CD4-positive, alpha-beta memory T cell (primary cell): Measurements from ENCODE around the gene CCDC181. TPM values are rescaled to one million over a fixed set of nuclear protein-coding genes. Genes with fewer than 3 reads are reported as not detected.

Experiments
- CTCF ChIA-PET: fragments of 350-600 bp; sonication (Branson Sonifier 250); formaldehyde crosslinking; loops from one replicate; lab custom pipeline; 2021; ENCODE audit warnings: inconsistent platforms; ENCODE audit not compliant: partially characterized antibody; lab: Charles Lee
- POLR2A ChIA-PET: fragments of 350-600 bp; sonication (Branson Sonifier 250); formaldehyde crosslinking; loops from one replicate; lab custom pipeline; 2021; ENCODE audit not compliant: partially characterized antibody; lab: Charles Lee
- DNase-seq, 5 donors: peaks; one replicate each; pipeline versions ENCODE4 v3.0.0 to v3.0.0-alpha.2; 2020 to 2022; ENCODE audit warnings: mixed read lengths in 1 of 5
- H3K27ac ChIP-seq: one replicate; pipeline ENCODE4 v1.7.0; 2013; ENCODE audit warnings: low read depth, low read length
- H3K27me3 ChIP-seq: 2 replicates; pipeline ENCODE4 v1.7.0; 2013; ENCODE audit warnings: mild to moderate bottlenecking, low read length, moderate library complexity; ENCODE audit not compliant: insufficient read depth
- H3K36me3 ChIP-seq: 2 replicates; pipeline ENCODE4 v1.7.0; 2013; ENCODE audit warnings: mild to moderate bottlenecking, low read length, moderate library complexity; ENCODE audit not compliant: insufficient read depth
- H3K4me1 ChIP-seq: 2 replicates; pipeline ENCODE4 v1.7.0; 2013; ENCODE audit warnings: mild to moderate bottlenecking, low read length, moderate library complexity; ENCODE audit not compliant: insufficient read depth
- H3K4me3 ChIP-seq, 2 donors: one replicate each; pipeline ENCODE4 v1.7.0; 2013; ENCODE audit warnings: low read length in 2 of 2, mild to moderate bottlenecking in 1 of 2
- H3K9me3 ChIP-seq, 2 donors: one replicate each; pipeline ENCODE4 v1.7.0; 2013; ENCODE audit warnings: low read length in 2 of 2, control low read depth in 1 of 2; ENCODE audit not compliant: control insufficient read depth in 1 of 2
- H3K27ac Mint-ChIP-seq, 7 donors: one replicate each; pipeline ENCODE4 v1.8.0; 2020 to 2021; ENCODE audit warnings: mixed read lengths in 7 of 7, mild to moderate bottlenecking in 6 of 7, inconsistent platforms in 3 of 7, moderate library complexity in 3 of 7
- H3K27me3 Mint-ChIP-seq, 2 donors: one replicate each; pipeline ENCODE4 v1.8.0; 2020 to 2021; ENCODE audit warnings: mixed read lengths in 2 of 2
- H3K36me3 Mint-ChIP-seq, 2 donors: one replicate each; pipeline ENCODE4 v1.8.0; 2020 to 2021; ENCODE audit warnings: mixed read lengths in 2 of 2, inconsistent platforms in 1 of 2, mild to moderate bottlenecking in 1 of 2
- H3K4me1 Mint-ChIP-seq, 4 donors: one replicate each; pipeline ENCODE4 v1.8.0; 2020 to 2021; ENCODE audit warnings: mixed read lengths in 4 of 4, mild to moderate bottlenecking in 1 of 4
- H3K4me3 Mint-ChIP-seq, 8 donors: one replicate each; pipeline ENCODE4 v1.8.0; 2020 to 2021; ENCODE audit warnings: mixed read lengths in 8 of 8, mild to moderate bottlenecking in 7 of 8, moderate library complexity in 6 of 8, inconsistent platforms in 3 of 8
- H3K9me3 Mint-ChIP-seq, 8 donors: one replicate each; pipeline ENCODE4 v1.8.0; 2020 to 2021; ENCODE audit warnings: mixed read lengths in 8 of 8, mild to moderate bottlenecking in 5 of 8, inconsistent platforms in 3 of 8, moderate library complexity in 1 of 8
- intact Hi-C: fragments of 100-400 bp; cut with micrococcal nuclease; formaldehyde crosslinking; loops from one replicate; pipeline ENCODE4 v1.15.1; 2023
- polyA plus RNA-seq, 2 donors: library from polyadenylated mRNA; unstranded; fragments of 300-500 nt; fragmentation: Illumina TruSeq; gene quantifications; one replicate each; pipeline ENCODE4 v1.2.3, GENCODE V29; 2021
- total RNA-seq, 2 experiments: library from RNA; stranded (reverse); gene quantifications; one replicate each; pipeline ENCODE4 v1.2.3, GENCODE V29; 2021

The CCDC181 gene
- total RNA-seq (under 1 TPM in 1 of 2 experiments, not detected in 1; 0.17 TPM), polyA plus RNA-seq (not detected)

DNA sequence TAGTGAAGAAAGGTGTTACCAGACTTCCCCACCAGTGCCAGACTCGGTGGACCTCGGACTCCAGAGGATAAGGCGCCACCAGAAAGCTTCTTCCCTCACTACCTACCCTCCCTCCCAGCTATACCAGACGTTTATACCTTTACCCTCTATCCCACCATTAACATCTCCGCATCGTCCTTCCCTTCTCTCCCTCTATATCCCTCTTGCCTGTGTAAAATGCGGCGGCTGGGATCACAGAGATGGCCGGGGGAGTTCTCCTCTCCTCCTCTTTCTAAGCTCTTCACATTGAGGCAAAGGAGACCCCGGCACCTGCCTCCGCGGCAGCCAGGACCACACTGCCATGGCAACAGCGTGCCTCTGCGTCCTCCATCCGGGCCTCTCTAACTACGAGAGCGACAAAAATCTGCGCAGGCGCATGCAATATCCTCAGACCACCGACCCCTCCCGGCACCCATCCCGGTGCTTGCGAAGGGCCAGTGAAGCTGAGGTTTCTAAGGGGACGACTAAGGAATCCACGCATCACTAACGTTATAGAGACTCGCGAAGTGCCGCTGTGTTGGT, at the start of gene CCDC181:
CCDC181 (minus strand) TSS at position 394 of the 561 bp plus-strand sequence. CDS start 2,547 bp downstream, outside the sequence.
- Mint-ChIP-seq H3K27ac (peak within 1 kb of the TSS in 1 of 7 donors; percentile 22), H3K4me3 (peak within 1 kb of the TSS; percentile 83 to 93 (median 86)), H3K27me3 (peaks cover 46 to 54% of the 10 kb centered on the region in 2 donors), H3K36me3 (peaks cover 0 to 4% of the 10 kb centered on the region in 2 donors), H3K4me1 (peaks cover 3 to 8% (median 7%) of the 10 kb centered on the region in 4 donors), H3K9me3 (peaks cover 2 to 13% (median 7%) of the 10 kb centered on the region in 8 donors)
- POLR2A ChIA-PET = no interaction called here
- no peak within 1 kb of the TSS for H3K27ac ChIP-seq
- intact Hi-C loops = no loop called here
- H3K36me3 ChIP-seq = no peaks in the 10 kb centered on the region
- H3K4me3 ChIP-seq = peak within 1 kb of the TSS in 1 of 2 donors; percentile 34
- H3K4me1 ChIP-seq = peaks cover 10% of the 10 kb centered on the region
- CTCF ChIA-PET = no interaction called here
- no peaks in the 10 kb centered on the region for H3K9me3 ChIP-seq
- peak; percentile 14 to 50 (median 22) for DNase-seq
- H3K27me3 ChIP-seq = peaks cover 26% of the 10 kb centered on the region

DNA sequence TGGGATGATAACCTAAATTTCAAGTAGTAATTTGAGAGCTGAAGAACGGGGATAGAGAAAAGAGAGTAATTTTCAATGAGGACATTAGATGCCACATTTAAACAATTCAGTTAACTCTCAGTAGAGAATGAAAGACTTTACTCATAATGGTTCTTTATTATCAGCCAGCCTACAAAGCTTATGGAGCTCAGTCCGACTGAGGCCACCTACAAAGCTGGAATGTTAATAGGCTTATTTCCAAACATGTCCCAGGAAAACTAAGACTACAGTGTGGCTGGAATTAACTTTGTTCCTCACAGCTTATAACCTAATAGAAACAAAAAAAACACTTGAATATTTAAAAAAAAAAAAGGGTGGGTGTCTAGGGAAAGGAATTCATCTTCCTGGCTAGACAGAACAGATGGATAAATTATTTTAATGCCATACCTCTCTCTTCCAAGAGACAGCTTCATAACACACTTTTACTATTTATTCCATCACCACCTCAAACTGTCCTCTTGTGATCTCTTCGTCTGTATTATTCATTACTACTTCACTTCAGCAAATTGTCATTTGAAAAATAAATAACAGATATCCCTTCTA, 48.6 kb upstream of the CCDC181 start:
- no peaks in the 10 kb centered on the region for H3K36me3 ChIP-seq
- H3K27me3 Mint-ChIP-seq = no peaks in the 10 kb centered on the region
- H3K4me1 Mint-ChIP-seq = no peaks in the 10 kb centered on the region
- peaks cover 8 to 10% of the 10 kb centered on the region in 2 donors for H3K36me3 Mint-ChIP-seq
- ChIA-PET POLR2A (interaction anchor here (0.9 kb wide), 1 partner anchor 9 kb away, joined by 3 read pairs; no protein-coding TSS in a partner anchor), CTCF (no interaction called here)
- no peaks in the 10 kb centered on the region for H3K27me3 ChIP-seq
- no peak overlapping the region for H3K27ac ChIP-seq
- no peaks in the 10 kb centered on the region for H3K4me1 ChIP-seq
- no peak for DNase-seq
- no peak overlapping the region for H3K4me3 Mint-ChIP-seq
- H3K27ac Mint-ChIP-seq = no peak overlapping the region
- no peak overlapping the region for H3K4me3 ChIP-seq
- no peaks in the 10 kb centered on the region for H3K9me3 Mint-ChIP-seq
- H3K9me3 ChIP-seq = no peaks in the 10 kb centered on the region
- intact Hi-C loops = no loop called here

DNA sequence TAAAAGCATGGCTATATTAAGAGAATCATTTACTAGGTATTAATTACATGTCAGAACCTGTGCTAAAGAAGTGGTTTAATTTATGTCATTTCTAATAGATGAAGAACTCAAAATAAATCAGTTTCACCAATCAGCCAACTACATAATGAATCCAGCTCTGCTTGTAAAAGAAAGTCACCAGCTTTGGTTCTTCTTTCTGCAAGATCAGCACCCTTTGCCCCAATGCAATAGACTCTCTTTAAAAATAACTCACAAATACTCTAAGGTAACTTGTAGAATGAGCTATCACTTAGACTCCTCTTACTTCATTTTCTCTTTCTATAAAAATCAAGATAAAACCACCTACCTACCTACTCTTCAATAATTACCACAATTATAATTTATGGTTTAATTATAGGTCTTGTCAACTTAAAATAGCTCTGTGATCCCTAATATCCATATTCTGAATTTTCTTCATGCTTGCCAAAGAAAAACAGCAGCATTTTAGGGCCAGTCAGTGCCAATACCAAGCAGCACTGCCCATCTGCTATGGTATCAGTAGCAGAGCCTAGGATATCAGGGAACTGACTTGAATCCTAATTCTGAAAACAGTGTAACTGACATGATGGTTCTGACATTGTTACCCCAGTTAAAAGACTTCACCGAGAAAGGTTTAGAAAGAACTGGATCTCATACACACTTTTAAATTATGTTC, 47.2 kb upstream of the CCDC181 start:
- no peaks in the 10 kb centered on the region for H3K27me3 ChIP-seq
- ChIA-PET CTCF (interaction anchor here (1.0 kb wide), 1 partner anchor 13 kb away, joined by 4 read pairs; no protein-coding TSS in a partner anchor), POLR2A (no interaction called here)
- H3K4me1 Mint-ChIP-seq = no peaks in the 10 kb centered on the region
- peaks cover 8 to 10% of the 10 kb centered on the region in 2 donors for H3K36me3 Mint-ChIP-seq
- H3K27me3 Mint-ChIP-seq = no peaks in the 10 kb centered on the region
- intact Hi-C loops = no loop called here
- H3K9me3 Mint-ChIP-seq = no peaks in the 10 kb centered on the region
- no peaks in the 10 kb centered on the region for H3K4me1 ChIP-seq
- H3K9me3 ChIP-seq = no peaks in the 10 kb centered on the region
- no peak overlapping the region for H3K27ac Mint-ChIP-seq
- no peak overlapping the region for H3K4me3 ChIP-seq
- no peak overlapping the region for H3K4me3 Mint-ChIP-seq
- H3K27ac ChIP-seq = no peak overlapping the region
- H3K36me3 ChIP-seq = no peaks in the 10 kb centered on the region
- DNase-seq = no peak

DNA sequence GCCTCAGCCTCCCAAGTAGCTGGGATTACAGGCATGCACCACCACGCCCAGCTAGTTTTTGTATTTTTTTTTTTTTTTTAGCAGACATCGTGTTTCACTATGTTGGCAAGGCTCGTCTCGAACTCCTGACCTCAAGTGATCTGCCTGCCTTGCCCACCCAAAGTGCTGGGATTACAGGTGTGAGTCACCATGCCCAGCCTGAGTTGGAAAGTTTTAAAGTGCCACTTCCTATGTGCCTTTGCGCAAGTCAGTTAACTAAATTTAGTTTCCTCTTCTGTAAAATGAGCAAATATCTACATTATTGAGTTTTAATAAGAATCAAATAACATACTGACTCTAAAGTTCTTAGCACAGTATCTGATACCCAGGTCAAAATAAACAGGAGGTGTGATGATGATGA, 46.1 kb upstream of the CCDC181 start:
- H3K36me3 ChIP-seq = no peaks in the 10 kb centered on the region
- Mint-ChIP-seq H3K4me3 (no peak overlapping the region), H3K27me3 (no peaks in the 10 kb centered on the region), H3K9me3 (no peaks in the 10 kb centered on the region), H3K36me3 (peaks cover 8 to 10% of the 10 kb centered on the region in 2 donors), H3K27ac (no peak overlapping the region), H3K4me1 (no peaks in the 10 kb centered on the region)
- no peak for DNase-seq
- ChIA-PET POLR2A (no interaction called here), CTCF (interaction anchor here (1.0 to 1.2 kb wide), 2 partner anchors 12 to 73 kb away, joined by 3 to 4 read pairs; no protein-coding TSS in a partner anchor)
- intact Hi-C loops = no loop called here
- H3K27me3 ChIP-seq = no peaks in the 10 kb centered on the region
- H3K9me3 ChIP-seq = no peaks in the 10 kb centered on the region
- H3K27ac ChIP-seq = no peak overlapping the region
- no peak overlapping the region for H3K4me3 ChIP-seq
- H3K4me1 ChIP-seq = no peaks in the 10 kb centered on the region

DNA sequence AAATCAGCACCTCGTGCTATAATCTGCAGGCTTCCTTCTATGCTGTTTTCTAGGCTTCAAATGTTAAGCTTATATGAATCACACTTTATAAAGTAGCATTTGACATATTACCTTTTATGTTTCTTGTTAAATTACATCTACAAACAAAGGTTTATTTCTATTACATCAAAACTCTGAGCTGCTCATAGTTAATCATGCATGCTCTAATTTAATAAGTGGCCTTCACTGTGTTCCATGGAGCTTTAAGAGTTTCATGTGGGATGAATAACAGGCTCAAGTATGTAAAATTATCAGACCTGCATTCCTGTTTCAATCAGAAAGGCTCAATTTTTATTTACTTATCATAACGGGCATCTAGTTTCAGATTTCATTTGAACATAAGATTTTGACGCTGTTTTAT, 45.5 kb upstream of the CCDC181 start:
- Mint-ChIP-seq H3K9me3 (no peaks in the 10 kb centered on the region), H3K27me3 (no peaks in the 10 kb centered on the region), H3K36me3 (peaks cover 7 to 10% of the 10 kb centered on the region in 2 donors), H3K4me3 (no peak overlapping the region), H3K4me1 (no peaks in the 10 kb centered on the region), H3K27ac (no peak overlapping the region)
- no peaks in the 10 kb centered on the region for H3K36me3 ChIP-seq
- no peak overlapping the region for H3K4me3 ChIP-seq
- ChIA-PET POLR2A (no interaction called here), CTCF (interaction anchor here (1.2 kb wide), 1 partner anchor 73 kb away, joined by 3 read pairs; no protein-coding TSS in a partner anchor)
- no peaks in the 10 kb centered on the region for H3K4me1 ChIP-seq
- no peak for DNase-seq
- H3K9me3 ChIP-seq = no peaks in the 10 kb centered on the region
- H3K27ac ChIP-seq = no peak overlapping the region
- H3K27me3 ChIP-seq = no peaks in the 10 kb centered on the region
- intact Hi-C loops = no loop called here

DNA sequence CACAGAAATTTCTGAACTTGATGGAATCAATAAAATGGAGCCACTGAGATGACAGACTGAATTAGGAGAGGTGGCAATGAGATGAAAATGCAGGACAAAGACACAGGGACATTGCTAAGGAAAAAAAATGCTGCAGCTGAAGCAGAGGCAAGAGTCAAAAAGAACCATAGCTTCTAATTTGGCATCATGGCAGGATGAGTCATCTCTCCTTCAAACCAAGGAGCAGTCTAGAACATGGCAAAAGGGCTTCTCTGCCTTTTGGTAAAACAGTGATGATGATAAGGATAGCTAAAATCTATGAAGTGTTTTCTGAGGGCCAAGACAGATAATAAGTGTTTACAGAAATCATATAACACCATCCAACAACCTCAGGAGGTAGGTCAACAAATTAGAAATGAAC, 41.7 kb upstream of the CCDC181 start:
- no peaks in the 10 kb centered on the region for H3K4me1 ChIP-seq
- CTCF ChIA-PET = interaction anchor here (1.0 to 1.6 kb wide), 3 partner anchors 62 to 243 kb away, joined by 3 to 10 read pairs (median 3); no protein-coding TSS in a partner anchor
- no peak overlapping the region for H3K4me3 ChIP-seq
- POLR2A ChIA-PET = no interaction called here
- no peaks in the 10 kb centered on the region for H3K9me3 Mint-ChIP-seq
- no peak overlapping the region for H3K4me3 Mint-ChIP-seq
- no peaks in the 10 kb centered on the region for H3K36me3 ChIP-seq
- DNase-seq = no peak
- intact Hi-C loops = loop anchor here (5.0 kb wide), 1 partner anchor 243 kb away; the partner anchor contains the start of gene SELL
- no peaks in the 10 kb centered on the region for H3K9me3 ChIP-seq
- no peak overlapping the region for H3K27ac ChIP-seq
- peaks cover 5 to 9% of the 10 kb centered on the region in 2 donors for H3K36me3 Mint-ChIP-seq
- no peaks in the 10 kb centered on the region for H3K4me1 Mint-ChIP-seq
- no peaks in the 10 kb centered on the region for H3K27me3 ChIP-seq
- no peaks in the 10 kb centered on the region for H3K27me3 Mint-ChIP-seq
- H3K27ac Mint-ChIP-seq = peak overlapping the region in 1 of 7 donors; percentile 38
